ENCODE data around the gene PRR33. TPM values are rescaled to one million over a fixed set of nuclear protein-coding genes. Genes with fewer than 3 reads are reported as not detected.

PRR33 gene
- total RNA-seq, 2 donors from 2014 or later: not detected

GRCh38 chr11:1863352-1864216, 28.1 kb downstream of the PRR33 start:
- peak overlapping the region; percentile 9 to 83 (median 66) for H3K27ac ChIP-seq
- DNase-seq (peak; percentile 84 to 91 (median 88)), ATAC-seq (peak; percentile 94)
- H3K4me1 ChIP-seq: peaks cover 30% of the 10 kb centered on the region
- TF ChIP-seq CTCF (IDR thresholded peaks at IDR 0.05) (no peak), POLR2A (IDR thresholded peaks at IDR 0.05) (peak in 2 of 3 donors; percentile 26 to 35)
- H3K9me3 ChIP-seq: no peaks in the 10 kb centered on the region
- WGBS, 2 donors: 21 to 27% methylated on average over 18 to 26 of the region's 27 CpGs
- no peaks in the 10 kb centered on the region for H3K36me3 ChIP-seq (replicated peaks in 1 of 2; ENCODE audit: insufficient read depth in 1 of 2, low read depth in 2 of 2)
- no peaks in the 10 kb centered on the region for H3K27me3 ChIP-seq
- intact Hi-C loops (cut with DNase I): no loop called here
- H3K4me3 ChIP-seq: no peak overlapping the region

GRCh38 chr11:1862588-1863351, 28.9 kb downstream of the PRR33 start:
- TF ChIP-seq CTCF (IDR thresholded peaks at IDR 0.05) (no peak), POLR2A (IDR thresholded peaks at IDR 0.05) (no peak)
- H3K9me3 ChIP-seq: no peaks in the 10 kb centered on the region
- 90% methylated on average over 13 to 14 of the region's 14 CpGs for WGBS, 2 donors
- ATAC-seq (peak; percentile 59), DNase-seq (peak in 2 of 4 donors; percentile 44 to 62)
- H3K4me3 ChIP-seq: no peak overlapping the region
- intact Hi-C loops (cut with DNase I): no loop called here
- H3K36me3 ChIP-seq (replicated peaks in 1 of 2; ENCODE audit: insufficient read depth in 1 of 2, low read depth in 2 of 2): no peaks in the 10 kb centered on the region
- no peaks in the 10 kb centered on the region for H3K27me3 ChIP-seq
- peak overlapping the region; percentile 9 to 83 (median 66) for H3K27ac ChIP-seq
- peaks cover 30% of the 10 kb centered on the region for H3K4me1 ChIP-seq

GRCh38 chr11:1861435-1862411, 30.0 kb downstream of the PRR33 start:
- Histone ChIP-seq H3K27ac (peak overlapping the region in 2 of 4 donors; percentile 75 to 83), H3K4me1 (peaks cover 30% of the 10 kb centered on the region), H3K27me3 (no peaks in the 10 kb centered on the region), H3K36me3 (replicated peaks in 1 of 2; ENCODE audit: insufficient read depth in 1 of 2, low read depth in 2 of 2) (no peaks in the 10 kb centered on the region), H3K4me3 (no peak overlapping the region), H3K9me3 (no peaks in the 10 kb centered on the region)
- ATAC-seq (no peak), DNase-seq (no peak)
- TF ChIP-seq POLR2A (IDR thresholded peaks at IDR 0.05) (no peak), CTCF (IDR thresholded peaks at IDR 0.05) (no peak)
- WGBS, 2 donors: 88 to 92% methylated on average over 4 of the region's 4 CpGs
- intact Hi-C loops (cut with DNase I): no loop called here

GRCh38 chr11:1860108-1860507, 31.6 kb downstream of the PRR33 start:
- no peak for DNase-seq
- Histone ChIP-seq H3K27ac (no peak overlapping the region), H3K9me3 (no peaks in the 10 kb centered on the region), H3K4me1 (peaks cover 29% of the 10 kb centered on the region), H3K27me3 (no peaks in the 10 kb centered on the region), H3K36me3 (replicated peaks in 1 of 2; ENCODE audit: insufficient read depth in 1 of 2, low read depth in 2 of 2) (no peaks in the 10 kb centered on the region), H3K4me3 (no peak overlapping the region)
- 73 to 82% methylated on average over 1 of the region's 1 CpG for WGBS, 2 donors
- no peak for ATAC-seq
- no peak for TF ChIP-seq POLR2A (IDR thresholded peaks at IDR 0.05)
- TF ChIP-seq CTCF (IDR thresholded peaks at IDR 0.05): no peak
- intact Hi-C loops (cut with DNase I): no loop called here
